Suprapubic skin (tissue), 4 donors: ENCODE measurements around the gene OR52A5. TPM values are rescaled to one million over a fixed set of nuclear protein-coding genes. Genes with fewer than 3 reads are reported as not detected.

ENCODE experiments used
- DNase-seq, 2 donors: peaks; one replicate each; pipeline ENCODE4 v3.0.0-alpha.2; 2019; ENCODE audit warnings: low spot score in 2 of 2
- H3K27ac ChIP-seq: fragments of 200-600 bp; sonication (generic); one replicate; pipeline ENCODE4 v1.5.1; 2019
- H3K27me3 ChIP-seq: fragments of 200-600 bp; sonication (generic); one replicate; pipeline ENCODE4 v1.5.1; 2019
- H3K36me3 ChIP-seq: fragments of 200-600 bp; sonication (generic); one replicate; pipeline ENCODE4 v1.5.1; 2019
- H3K4me1 ChIP-seq: fragments of 200-600 bp; sonication (generic); one replicate; pipeline ENCODE4 v1.5.1; 2019
- H3K4me3 ChIP-seq: fragments of 200-600 bp; sonication (generic); one replicate; pipeline ENCODE4 v1.5.1; 2019; ENCODE audit warnings: mild to moderate bottlenecking
- H3K9me3 ChIP-seq: fragments of 200-600 bp; sonication (generic); one replicate; pipeline ENCODE4 v1.5.1; 2019
- CTCF ChIP-seq, 2 donors: fragments of 200-600 bp in 1 of 2; fragments of 450-650 bp in 1 of 2; sonication (generic) in 1 of 2; IDR thresholded peaks; one replicate each; pipeline ENCODE4 v1.5.1; 2016 to 2019; ENCODE audit warnings: antibody characterized with exemption in 2 of 2, mild to moderate bottlenecking in 1 of 2, moderate library complexity in 1 of 2
- EP300 ChIP-seq: sonication (generic); formaldehyde crosslinking; IDR thresholded peaks from one replicate; pipeline ENCODE4 v1.6.1; 2017; ENCODE audit warnings: antibody characterized with exemption
- POLR2A ChIP-seq, 2 donors: fragments of 450-650 bp; IDR thresholded peaks; one replicate each; pipeline ENCODE4 v1.6.1; 2017; ENCODE audit warnings: antibody characterized with exemption in 2 of 2, mild to moderate bottlenecking in 2 of 2, moderate library complexity in 2 of 2
- POLR2AphosphoS5 ChIP-seq, 3 donors: sonication (generic); formaldehyde crosslinking; IDR thresholded peaks; one replicate each; pipeline ENCODE4 v1.6.1; 2017; ENCODE audit warnings: antibody characterized with exemption in 3 of 3
- whole genome bisulfite sequencing: methylation state at CpG from one replicate; pipeline ENCODE4 v1.1.5; 2018; 5-methylcytosine and 5-hydroxymethylcytosine counted together
- total RNA-seq, 4 donors: library from RNA; depleted of rRNA; stranded (reverse); fragments of >200 nt; gene quantifications; one replicate each; pipeline ENCODE4 v1.1.0, GENCODE V29; 2016

OR52A5 gene
- total RNA-seq, 4 donors from 2014 or later = not detected

GRCh38 chr11:5102246-5102645 is 35.9 kb downstream of the OR52A5 start:
- TF ChIP-seq CTCF (IDR thresholded peaks at IDR 0.05) = no peak
- TF ChIP-seq EP300 = no peak
- no peak for TF ChIP-seq POLR2AphosphoS5 (IDR thresholded peaks at IDR 0.05)
- no peak for TF ChIP-seq POLR2A (IDR thresholded peaks at IDR 0.05)
- Histone ChIP-seq H3K4me3 (no peak overlapping the region), H3K27me3 (no peaks in the 10 kb centered on the region), H3K27ac (no peak overlapping the region), H3K36me3 (no peaks in the 10 kb centered on the region), H3K9me3 (no peaks in the 10 kb centered on the region), H3K4me1 (no peaks in the 10 kb centered on the region)
- WGBS = 57% methylated on average over 2 of the region's 2 CpGs
- DNase-seq = no peak

- no peak for DNase-seq
- WGBS = 84% methylated on average over 2 of the region's 2 CpGs
- Histone ChIP-seq H3K9me3 (no peaks in the 10 kb centered on the region), H3K4me1 (no peaks in the 10 kb centered on the region), H3K4me3 (no peak overlapping the region), H3K27me3 (no peaks in the 10 kb centered on the region), H3K27ac (no peak overlapping the region), H3K36me3 (no peaks in the 10 kb centered on the region)
- no peak for TF ChIP-seq POLR2A (IDR thresholded peaks at IDR 0.05)
- TF ChIP-seq CTCF (IDR thresholded peaks at IDR 0.05) = no peak
- no peak for TF ChIP-seq EP300
- no peak for TF ChIP-seq POLR2AphosphoS5 (IDR thresholded peaks at IDR 0.05)
These were observed 42.1 kb downstream of the OR52A5 start for GRCh38 chr11:5096011-5096410.

GRCh38 chr11:5092821-5093585 is 45.2 kb downstream of the OR52A5 start:
- DNase-seq = no peak
- 60% methylated on average over 8 of the region's 8 CpGs for WGBS

GRCh38 chr11:5090668-5091067 is 47.5 kb downstream of the OR52A5 start:
- WGBS = 94% methylated on average over 1 of the region's 1 CpG
- H3K4me3 ChIP-seq = no peak overlapping the region

More at GRCh38 chr11:5092821-5093585, 45.2 kb downstream of the OR52A5 start:
- H3K36me3 ChIP-seq = no peaks in the 10 kb centered on the region
- TF ChIP-seq POLR2A (IDR thresholded peaks at IDR 0.05) (no peak), CTCF (IDR thresholded peaks at IDR 0.05) (no peak), POLR2AphosphoS5 (IDR thresholded peaks at IDR 0.05) (no peak), EP300 (no peak)
- H3K9me3 ChIP-seq = no peaks in the 10 kb centered on the region
- no peak overlapping the region for H3K27ac ChIP-seq
- H3K27me3 ChIP-seq = no peaks in the 10 kb centered on the region
- H3K4me1 ChIP-seq = no peaks in the 10 kb centered on the region
- no peak overlapping the region for H3K4me3 ChIP-seq

GRCh38 chr11:5088556-5088955 is 49.6 kb downstream of the OR52A5 start:
- Histone ChIP-seq H3K4me1 (no peaks in the 10 kb centered on the region), H3K9me3 (no peaks in the 10 kb centered on the region), H3K27me3 (no peaks in the 10 kb centered on the region), H3K27ac (no peak overlapping the region), H3K4me3 (no peak overlapping the region), H3K36me3 (no peaks in the 10 kb centered on the region)
- no peak for DNase-seq
- TF ChIP-seq EP300 (no peak), POLR2A (IDR thresholded peaks at IDR 0.05) (no peak), CTCF (IDR thresholded peaks at IDR 0.05) (no peak), POLR2AphosphoS5 (IDR thresholded peaks at IDR 0.05) (no peak)

More at GRCh38 chr11:5090668-5091067, 47.5 kb downstream of the OR52A5 start:
- no peak for DNase-seq
- H3K27ac ChIP-seq = no peak overlapping the region
- TF ChIP-seq CTCF (IDR thresholded peaks at IDR 0.05) = no peak
- H3K9me3 ChIP-seq = no peaks in the 10 kb centered on the region
- H3K4me1 ChIP-seq = no peaks in the 10 kb centered on the region
- no peaks in the 10 kb centered on the region for H3K36me3 ChIP-seq
- no peaks in the 10 kb centered on the region for H3K27me3 ChIP-seq
